Lung (tissue), 12 donors: Measurements from ENCODE around the gene RELT. TPM values are rescaled to one million over a fixed set of nuclear protein-coding genes. Genes with fewer than 3 reads are reported as not detected.

Experiments
- ATAC-seq: fragments of 200-7000 bp; cut with Tn5 transposase; one replicate; pipeline ENCODE4 v1.9.1; 2020; ENCODE audit warnings: moderate number of reproducible peaks; ENCODE audit not compliant: insufficient read depth, low FRiP score
- DNase-seq, 3 donors: peaks; one replicate each; pipeline ENCODE4 v3.0.0-alpha.2; 2013 to 2017
- H3K27ac ChIP-seq, 2 donors: one replicate each; pipeline ENCODE4 v1.5.1; 2013; ENCODE audit warnings: mild to moderate bottlenecking in 2 of 2, moderate library complexity in 2 of 2, control low read depth in 1 of 2, inconsistent platforms in 1 of 2, low read depth in 1 of 2, low read length in 1 of 2
- H3K27me3 ChIP-seq, 3 donors: one replicate each; pipeline ENCODE4 v1.5.1; 2013; ENCODE audit warnings: low read length in 2 of 3; ENCODE audit not compliant: control insufficient read depth in 3 of 3, insufficient read depth in 3 of 3
- H3K36me3 ChIP-seq, 4 donors: one replicate each; pipeline ENCODE4 v1.5.1; 2013; ENCODE audit warnings: low read length in 4 of 4, mild to moderate bottlenecking in 1 of 4, moderate library complexity in 1 of 4; ENCODE audit not compliant: control insufficient read depth in 4 of 4, insufficient read depth in 4 of 4
- H3K4me1 ChIP-seq, 5 donors: one replicate each; pipeline ENCODE4 v1.5.1; 2013; ENCODE audit warnings: low read length in 5 of 5, mild to moderate bottlenecking in 2 of 5, moderate library complexity in 1 of 5; ENCODE audit not compliant: control insufficient read depth in 5 of 5, insufficient read depth in 5 of 5
- H3K4me3 ChIP-seq: one replicate; pipeline ENCODE4 v1.5.1; 2013; ENCODE audit warnings: mild to moderate bottlenecking, control low read depth, moderate library complexity
- H3K9ac ChIP-seq, 2 donors: one replicate each; pipeline ENCODE4 v1.5.1; 2013; ENCODE audit warnings: low read length in 2 of 2, control low read depth in 1 of 2; ENCODE audit not compliant: insufficient read depth in 1 of 2
- H3K9me3 ChIP-seq, 4 donors: one replicate each; pipeline ENCODE4 v1.5.1; 2013; ENCODE audit warnings: low read length in 3 of 4, mild to moderate bottlenecking in 1 of 4, moderate library complexity in 1 of 4; ENCODE audit not compliant: control insufficient read depth in 4 of 4, insufficient read depth in 3 of 4
- WGBS, 2 donors: extraction: QIAGEN DNeasy Blood & Tissue Kit; methylation state at CpG; one replicate each; pipeline ENCODE4 v1.1.7; 2013; 5-methylcytosine and 5-hydroxymethylcytosine counted together
- polyA plus RNA-seq, 2 donors: library from polyadenylated mRNA; stranded (reverse); fragments of 200-250 nt; gene quantifications; one replicate each; pipeline ENCODE4 v1.2.1, GENCODE V29; 2013
- total RNA-seq, 2 donors: library from RNA; depleted of rRNA in 1 of 2; stranded (reverse); fragments of >200 nt in 1 of 2; gene quantifications; one replicate each; pipeline ENCODE4 v1.2.1, GENCODE V29; 2014 to 2021
- TF ChIP-seq, protein P1 (sequence below): IDR thresholded peaks from 2 replicates; pipeline ENCODE4 v1.5.1; 2012; ENCODE audit warnings: mild to moderate bottlenecking; ENCODE audit errors: control extremely low read depth, extremely low read depth
- donor health status: control.
- donor health status: control.
- donor health status: Bipolar disorder and iron deficiency.
- donor health status: healthy.
- donor health status: DM: yes; HTN: yes; CAD: no.

The RELT gene
- total and polyA plus RNA-seq, 4 donors, result 6.0 to 25.4 (median 16.1) TPM

GRCh38 chr11:73366953-73367352 is 9.2 kb upstream of the RELT start:
- peaks cover 0 to 4% (median 0%) of the 10 kb centered on the region in 5 donors for H3K4me1 ChIP-seq
- H3K36me3 ChIP-seq, result peaks cover 0 to 43% (median 41%) of the 10 kb centered on the region in 4 donors
- DNase-seq (no peak), ATAC-seq (no peak)
- H3K4me3 ChIP-seq, result no peak overlapping the region
- no peak overlapping the region for H3K9ac ChIP-seq
- H3K27me3 ChIP-seq, result no peaks in the 10 kb centered on the region
- 64 to 74% methylated on average over 6 of the region's 6 CpGs for WGBS, 2 donors
- H3K9me3 ChIP-seq, result no peaks in the 10 kb centered on the region
- TF ChIP-seq, protein P1, sequence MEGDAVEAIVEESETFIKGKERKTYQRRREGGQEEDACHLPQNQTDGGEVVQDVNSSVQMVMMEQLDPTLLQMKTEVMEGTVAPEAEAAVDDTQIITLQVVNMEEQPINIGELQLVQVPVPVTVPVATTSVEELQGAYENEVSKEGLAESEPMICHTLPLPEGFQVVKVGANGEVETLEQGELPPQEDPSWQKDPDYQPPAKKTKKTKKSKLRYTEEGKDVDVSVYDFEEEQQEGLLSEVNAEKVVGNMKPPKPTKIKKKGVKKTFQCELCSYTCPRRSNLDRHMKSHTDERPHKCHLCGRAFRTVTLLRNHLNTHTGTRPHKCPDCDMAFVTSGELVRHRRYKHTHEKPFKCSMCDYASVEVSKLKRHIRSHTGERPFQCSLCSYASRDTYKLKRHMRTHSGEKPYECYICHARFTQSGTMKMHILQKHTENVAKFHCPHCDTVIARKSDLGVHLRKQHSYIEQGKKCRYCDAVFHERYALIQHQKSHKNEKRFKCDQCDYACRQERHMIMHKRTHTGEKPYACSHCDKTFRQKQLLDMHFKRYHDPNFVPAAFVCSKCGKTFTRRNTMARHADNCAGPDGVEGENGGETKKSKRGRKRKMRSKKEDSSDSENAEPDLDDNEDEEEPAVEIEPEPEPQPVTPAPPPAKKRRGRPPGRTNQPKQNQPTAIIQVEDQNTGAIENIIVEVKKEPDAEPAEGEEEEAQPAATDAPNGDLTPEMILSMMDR, result no peak
- no peak overlapping the region for H3K27ac ChIP-seq

DNA sequence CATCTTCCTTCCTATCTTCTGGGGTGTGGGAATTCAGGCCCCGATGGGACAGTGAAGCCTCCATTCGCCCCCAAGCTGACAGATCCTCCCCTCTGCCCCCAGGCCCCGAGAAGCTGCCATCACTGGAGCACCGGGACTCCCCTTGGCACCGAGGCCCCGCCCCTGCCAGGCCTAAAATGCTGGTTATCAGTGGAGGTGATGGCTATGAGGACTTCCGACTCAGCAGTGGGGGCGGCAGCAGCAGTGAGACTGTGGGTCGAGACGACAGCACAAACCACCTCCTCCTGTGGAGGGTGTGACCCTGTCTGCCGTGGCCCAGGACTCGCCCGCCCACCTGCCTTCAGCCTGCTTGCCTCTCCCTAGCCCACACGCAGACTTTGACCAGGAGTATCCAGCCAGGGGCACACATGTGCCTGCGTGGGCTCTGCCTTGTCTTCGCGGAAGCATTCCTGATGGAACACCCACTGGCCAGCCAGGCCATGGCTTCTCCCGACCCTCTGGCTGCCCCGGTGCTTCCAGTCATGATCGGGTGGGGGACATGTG is 8.6 kb upstream of the RELT start:
- ATAC-seq (no peak), DNase-seq (no peak)
- Histone ChIP-seq H3K27ac (no peak overlapping the region), H3K27me3 (no peaks in the 10 kb centered on the region), H3K9ac (no peak overlapping the region), H3K36me3 (peaks cover 0 to 42% (median 36%) of the 10 kb centered on the region in 4 donors), H3K4me3 (no peak overlapping the region), H3K4me1 (peaks cover 0 to 4% (median 0%) of the 10 kb centered on the region in 5 donors), H3K9me3 (no peaks in the 10 kb centered on the region)
- TF ChIP-seq, protein P1, result no peak
- 83 to 85% methylated on average over 18 to 20 of the region's 20 CpGs for WGBS, 2 donors

DNA sequence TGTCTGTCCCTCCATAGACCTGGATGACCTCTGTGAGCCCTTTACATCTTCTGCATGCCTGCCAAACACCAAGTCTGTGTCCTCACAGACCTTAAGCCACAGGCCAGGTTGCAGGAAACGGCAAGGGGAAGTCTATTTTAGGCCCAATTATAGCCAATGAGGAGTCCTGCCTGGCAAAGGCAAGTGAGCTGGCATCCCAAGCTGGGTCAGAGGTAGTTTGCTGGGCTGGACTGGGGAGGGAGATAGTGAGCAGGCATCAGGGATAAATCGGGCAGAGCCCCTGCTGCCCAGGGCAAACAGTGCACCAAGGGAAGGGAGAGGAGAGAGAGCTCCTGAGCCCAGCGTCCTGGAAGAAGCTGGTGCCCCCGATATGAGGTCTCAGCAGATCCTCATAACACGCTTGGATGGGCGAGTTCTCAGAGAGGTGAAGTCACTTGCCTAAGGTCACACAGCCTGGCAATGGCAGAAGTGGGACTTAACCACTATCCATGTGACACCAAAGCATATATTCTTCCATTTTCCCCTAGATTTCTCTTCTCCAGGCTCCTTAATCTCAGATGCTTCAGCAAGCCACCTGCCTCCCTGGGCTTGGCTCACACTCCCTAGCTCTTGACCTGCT is 3.7 kb upstream of the RELT start:
- H3K27me3 ChIP-seq, result no peaks in the 10 kb centered on the region
- no peak overlapping the region for H3K27ac ChIP-seq
- H3K36me3 ChIP-seq, result peaks cover 0 to 12% (median 8%) of the 10 kb centered on the region in 4 donors
- H3K4me1 ChIP-seq, result peaks cover 0 to 11% (median 4%) of the 10 kb centered on the region in 5 donors
- H3K9ac ChIP-seq, result no peak overlapping the region
- no peak for DNase-seq
- no peaks in the 10 kb centered on the region for H3K9me3 ChIP-seq
- no peak overlapping the region for H3K4me3 ChIP-seq
- TF ChIP-seq, protein P1, result no peak
- 42 to 49% methylated on average over 6 of the region's 6 CpGs for WGBS, 2 donors
- ATAC-seq, result no peak
